KOPT-K1 (cell line): Measurements from ENCODE around the gene LBP.
"Not testable (repeated sequence)": the region's sequence is repeated elsewhere in the genome, so short reads cannot be mapped to it uniquely, and the experiment has no call there.

Experiments used
- H3K27ac ChIP-seq: fragments of 200-600 bp; sonication (generic); 2 replicates; pipeline ENCODE4 v1.5.1; 2016; ENCODE audit warnings: antibody characterized with exemption, mild to moderate bottlenecking, low read depth, low read length; ENCODE audit not compliant: poor library complexity, severe bottlenecking
- H3K36me3 ChIP-seq: fragments of 200-600 bp; sonication (generic); 2 replicates; pipeline ENCODE4 v1.5.1; 2017; ENCODE audit warnings: antibody characterized with exemption, mild to moderate bottlenecking, low read length, moderate library complexity; ENCODE audit not compliant: insufficient read depth
- H3K9me3 ChIP-seq: fragments of 200-600 bp; sonication (generic); 2 replicates; pipeline ENCODE4 v1.5.1; 2017; ENCODE audit warnings: antibody characterized with exemption, low read length, mild to moderate bottlenecking; ENCODE audit not compliant: insufficient read depth, poor library complexity, severe bottlenecking

Gene LBP

GRCh38 chr20:38350879-38351775, 4.8 kb downstream of the LBP start:
- H3K9me3 ChIP-seq = no peaks in the 10 kb centered on the region
- H3K27ac ChIP-seq = no peak overlapping the region
- no peaks in the 10 kb centered on the region for H3K36me3 ChIP-seq

DNA sequence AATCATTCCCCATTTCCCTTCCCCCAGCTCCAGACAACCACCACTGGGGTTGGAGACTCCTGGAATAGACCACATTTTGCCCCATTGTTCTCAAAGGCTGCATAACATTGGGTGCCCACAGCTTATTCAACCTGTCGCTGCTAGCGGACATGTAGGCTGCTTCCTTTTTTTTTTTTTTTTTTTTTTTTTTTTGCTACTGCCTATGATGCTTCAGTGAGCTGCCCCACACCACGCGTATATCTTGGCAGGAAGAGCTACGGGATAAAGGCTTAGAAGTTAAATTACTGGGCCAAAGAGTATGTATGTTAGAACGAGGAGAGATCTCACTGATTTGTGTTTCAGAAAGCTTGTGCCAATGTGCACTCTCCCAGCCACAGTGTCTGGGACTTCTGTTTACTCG, 7.0 kb downstream of the LBP start:
- no peaks in the 10 kb centered on the region for H3K36me3 ChIP-seq
- no peak overlapping the region for H3K27ac ChIP-seq
- H3K9me3 ChIP-seq = no peaks in the 10 kb centered on the region

DNA sequence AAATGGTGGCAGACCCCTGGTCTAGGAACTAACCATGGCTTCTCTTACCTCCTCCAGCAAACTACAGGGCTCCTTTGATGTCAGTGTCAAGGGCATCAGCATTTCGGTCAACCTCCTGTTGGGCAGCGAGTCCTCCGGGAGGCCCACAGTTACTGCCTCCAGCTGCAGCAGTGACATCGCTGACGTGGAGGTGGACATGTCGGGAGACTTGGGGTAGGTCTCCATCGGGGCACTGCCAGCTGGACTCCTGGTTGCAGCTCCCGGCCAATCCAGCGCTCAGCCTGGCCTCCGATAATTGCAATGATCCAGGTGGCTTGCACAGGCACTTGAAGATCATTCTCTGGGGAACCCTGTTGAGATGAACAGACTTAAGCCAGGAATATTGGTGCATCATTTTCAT, 7.9 kb downstream of the LBP start:
- H3K27ac ChIP-seq = no peak overlapping the region
- H3K36me3 ChIP-seq = no peaks in the 10 kb centered on the region
- no peaks in the 10 kb centered on the region for H3K9me3 ChIP-seq

DNA sequence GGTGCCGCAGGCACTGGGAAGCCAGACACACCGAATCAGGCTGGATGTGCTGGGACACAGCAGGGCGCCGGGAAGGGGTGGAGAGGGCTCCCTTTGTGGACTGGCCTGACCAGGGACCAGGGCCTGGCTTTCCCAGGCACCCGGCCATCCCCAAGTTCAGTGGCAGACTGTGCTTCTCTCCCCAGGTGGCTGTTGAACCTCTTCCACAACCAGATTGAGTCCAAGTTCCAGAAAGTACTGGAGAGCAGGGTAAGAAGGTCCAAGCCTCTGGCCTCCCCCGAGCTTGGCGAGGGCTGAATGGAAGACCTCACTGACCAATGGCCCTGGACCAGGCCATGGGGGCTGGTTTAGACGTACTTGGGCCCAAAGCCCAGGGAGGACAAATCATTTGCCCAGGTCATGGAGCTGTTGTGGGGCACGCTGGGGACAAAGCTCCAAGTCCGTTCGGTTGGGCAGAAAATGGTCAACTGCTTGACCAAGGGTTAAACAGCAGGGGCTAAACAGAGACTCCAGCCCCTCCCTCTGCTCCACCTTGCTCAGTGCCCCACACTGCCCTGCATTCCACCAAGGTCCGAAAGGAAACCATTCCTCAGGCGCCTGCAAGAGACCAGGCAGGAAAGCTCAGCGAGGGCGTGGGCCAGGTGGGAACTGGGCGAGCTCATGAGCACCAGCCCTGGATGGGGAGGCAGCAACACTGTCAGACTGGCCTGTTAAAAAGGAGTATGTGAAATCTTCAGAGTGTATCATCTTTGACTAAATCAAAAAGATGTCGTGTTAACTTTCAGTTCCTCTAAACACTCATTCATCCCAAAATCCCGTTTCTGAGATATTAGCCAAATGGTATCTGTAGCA, 9.1 kb downstream of the LBP start:
- no peaks in the 10 kb centered on the region for H3K9me3 ChIP-seq
- no peaks in the 10 kb centered on the region for H3K36me3 ChIP-seq
- H3K27ac ChIP-seq = no peak overlapping the region

DNA sequence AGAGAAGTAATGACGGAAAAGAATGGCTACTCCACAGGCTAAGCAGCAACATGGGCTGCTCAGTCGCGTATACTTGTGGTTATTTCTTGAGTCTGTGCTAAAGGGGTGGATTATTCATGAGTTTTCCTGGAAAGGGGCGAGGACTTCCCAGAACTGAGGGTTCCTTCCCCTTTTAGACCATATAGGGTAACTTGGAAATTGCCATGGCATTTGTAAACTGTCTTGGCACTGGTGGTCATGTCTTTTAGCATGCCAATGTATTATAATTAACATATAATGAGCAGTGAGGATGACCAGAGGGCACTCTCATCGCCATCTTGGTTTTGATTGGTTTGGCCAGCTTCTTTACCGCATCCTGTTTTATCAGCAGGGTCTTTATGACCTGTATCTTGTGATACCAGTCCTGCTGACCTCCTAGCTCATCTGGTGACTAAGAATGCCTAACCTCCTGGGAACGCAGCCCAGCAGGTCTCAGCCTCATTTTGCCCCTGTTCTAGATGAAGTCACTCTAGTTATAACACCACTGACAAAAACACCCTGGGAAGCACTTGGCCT, 11.4 kb downstream of the LBP start:
- no peaks in the 10 kb centered on the region for H3K9me3 ChIP-seq
- H3K36me3 ChIP-seq = no peaks in the 10 kb centered on the region
- H3K27ac ChIP-seq = no peak overlapping the region

GRCh38 chr20:38358556-38358955, 12.3 kb downstream of the LBP start:
- no peaks in the 10 kb centered on the region for H3K9me3 ChIP-seq
- H3K36me3 ChIP-seq = no peaks in the 10 kb centered on the region
- no peak overlapping the region for H3K27ac ChIP-seq

DNA sequence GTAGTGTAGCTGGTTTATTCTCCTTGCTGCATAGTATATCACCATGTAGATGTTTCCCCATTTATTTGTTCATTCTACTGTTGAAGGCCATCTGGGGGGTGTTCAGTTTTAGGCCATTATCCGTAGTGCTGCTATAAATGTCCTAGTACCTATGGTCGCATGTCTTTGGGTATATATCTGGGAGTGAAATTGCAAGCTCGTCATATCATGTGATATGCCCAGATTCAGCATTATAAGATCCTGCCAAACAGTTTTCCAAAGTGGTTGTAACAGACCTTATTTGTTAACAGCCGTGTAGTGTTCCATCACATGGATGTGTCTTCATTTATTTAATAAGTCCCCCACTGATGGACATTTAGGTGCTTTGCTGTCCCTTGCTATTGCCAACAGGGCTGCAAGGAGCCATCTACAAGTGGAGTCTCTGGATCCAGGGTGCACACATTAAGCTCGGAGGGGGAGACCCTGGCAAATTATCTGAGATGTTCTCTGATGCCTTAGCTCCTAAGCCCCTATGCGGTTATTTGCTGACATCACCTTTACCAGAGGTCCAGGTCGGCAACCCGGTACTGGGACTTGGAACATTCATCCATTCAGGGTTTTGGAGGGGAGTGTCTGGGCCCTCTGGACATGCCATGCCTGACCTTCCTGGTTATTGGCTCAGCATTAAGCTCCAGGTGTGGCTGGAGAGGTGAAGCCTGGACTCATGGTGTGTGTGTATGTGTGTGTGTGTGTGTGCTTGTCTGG, 16.9 kb downstream of the LBP start:
- Histone ChIP-seq H3K27ac (no peak overlapping the region), H3K36me3 (no peaks in the 10 kb centered on the region), H3K9me3 (no peaks in the 10 kb centered on the region)

GRCh38 chr20:38369389-38369788, 23.1 kb downstream of the LBP start:
- Histone ChIP-seq H3K36me3 (no peaks in the 10 kb centered on the region), H3K9me3 (no peaks in the 10 kb centered on the region), H3K27ac (no peak overlapping the region)

- H3K36me3 ChIP-seq = no peaks in the 10 kb centered on the region
- H3K27ac ChIP-seq = no peak overlapping the region
- H3K9me3 ChIP-seq = no peaks in the 10 kb centered on the region
Observed at GRCh38 chr20:38372806-38373205, 26.5 kb downstream of the LBP start.

DNA sequence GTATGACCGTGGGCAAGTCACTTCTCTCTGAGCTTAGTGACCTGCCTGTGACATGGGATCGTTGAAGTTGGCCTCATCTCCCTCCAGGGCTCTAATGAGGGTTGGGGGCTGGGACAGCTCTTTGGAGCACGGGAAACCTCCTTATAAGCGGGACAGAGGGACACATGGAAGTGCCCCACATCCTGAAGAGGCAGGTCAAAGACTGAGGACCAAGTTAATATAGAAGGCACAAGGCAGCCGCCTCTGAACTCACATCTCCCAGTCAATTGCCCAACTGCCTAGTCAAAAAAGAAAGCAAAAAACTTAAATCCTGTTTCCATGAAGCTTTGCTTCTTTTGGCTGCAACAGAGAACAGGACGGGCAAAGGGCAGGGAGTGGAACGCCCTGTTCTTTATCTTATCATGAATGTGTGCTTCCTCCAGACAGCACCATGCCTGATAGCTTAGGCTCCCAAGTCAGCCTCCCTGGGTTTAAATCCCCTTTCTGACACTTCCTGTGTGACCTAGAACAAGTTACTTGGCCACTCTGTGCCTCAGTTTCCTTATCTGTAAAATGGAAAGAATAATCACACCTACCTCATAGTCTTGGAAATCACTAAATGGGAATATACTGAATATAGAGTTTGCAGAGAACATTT, 27.1 kb downstream of the LBP start:
- no peaks in the 10 kb centered on the region for H3K36me3 ChIP-seq
- no peak overlapping the region for H3K27ac ChIP-seq
- no peaks in the 10 kb centered on the region for H3K9me3 ChIP-seq

DNA sequence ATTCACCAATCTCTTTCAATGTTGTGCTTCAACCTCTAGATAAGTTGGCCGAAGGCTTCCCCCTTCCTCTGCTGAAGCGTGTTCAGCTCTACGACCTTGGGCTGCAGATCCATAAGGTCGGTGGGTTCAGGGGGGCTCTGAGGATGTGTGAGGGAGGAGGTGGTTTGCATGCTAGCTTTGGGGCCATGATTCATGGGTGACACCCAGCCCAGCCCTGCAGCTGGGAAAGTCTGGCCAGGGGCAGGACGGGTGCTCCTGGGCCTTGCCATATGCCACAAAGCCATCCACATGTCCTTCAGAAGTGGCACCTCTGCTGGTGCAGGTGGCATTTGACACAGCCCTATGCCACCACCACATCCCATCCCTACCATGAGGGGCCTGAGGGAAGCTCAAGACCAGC, 27.6 kb downstream of the LBP start:
- H3K27ac ChIP-seq = no peak overlapping the region
- H3K36me3 ChIP-seq = no peaks in the 10 kb centered on the region
- no peaks in the 10 kb centered on the region for H3K9me3 ChIP-seq

DNA sequence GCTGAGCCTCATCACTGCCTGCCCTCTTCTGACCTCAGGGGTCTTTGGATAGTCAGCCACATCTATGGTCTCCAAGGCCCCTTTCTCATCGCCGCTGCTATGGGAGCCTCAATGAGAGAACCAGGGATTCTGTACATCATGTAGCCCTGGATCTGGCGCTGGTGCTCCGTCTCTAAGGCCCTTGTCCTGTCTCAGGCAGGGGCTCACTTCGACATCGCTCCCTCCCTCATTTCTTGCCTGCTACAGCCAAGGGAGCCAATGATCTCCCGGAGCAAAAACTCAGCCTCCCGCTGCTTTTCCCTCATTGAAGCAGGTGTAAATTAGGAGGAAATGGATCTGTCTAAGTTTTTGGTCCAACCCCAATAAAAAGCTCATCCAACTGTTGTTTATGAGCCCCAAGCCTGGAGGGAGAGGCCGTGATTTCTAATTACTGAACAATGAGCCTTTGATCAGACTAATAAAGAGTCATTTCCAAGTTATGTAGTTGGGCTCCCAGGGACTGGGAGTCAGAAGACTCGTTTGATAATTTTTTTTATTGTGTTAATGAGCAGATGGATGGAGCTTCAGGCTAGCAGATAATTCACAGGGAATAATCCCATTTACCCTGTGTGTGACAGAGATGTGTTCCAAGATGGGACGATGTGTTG, 30.9 kb downstream of the LBP start:
- Histone ChIP-seq H3K9me3 (no peaks in the 10 kb centered on the region), H3K27ac (no peak overlapping the region), H3K36me3 (no peaks in the 10 kb centered on the region)

DNA sequence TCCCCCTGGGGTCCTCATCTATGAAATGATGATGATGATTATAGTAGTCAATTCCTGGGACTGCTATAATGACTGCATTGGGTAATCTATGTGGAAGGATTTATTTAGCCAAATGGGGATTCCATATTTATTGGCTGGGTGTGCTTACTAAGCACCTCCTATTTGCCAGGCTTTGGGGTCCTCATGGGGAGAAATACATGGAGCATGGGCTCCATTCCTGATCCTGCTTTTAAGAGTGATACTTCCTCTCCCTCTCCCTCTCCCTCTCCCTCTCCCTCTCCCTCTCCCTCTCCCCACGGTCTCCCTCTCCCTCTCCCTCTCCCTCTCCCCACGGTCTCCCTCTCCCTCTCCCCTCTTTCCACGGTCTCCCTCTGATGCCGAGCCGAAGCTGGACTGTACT, 31.6 kb downstream of the LBP start:
- not testable (repeated sequence) for H3K36me3 ChIP-seq, H3K9me3 ChIP-seq, H3K27ac ChIP-seq

GRCh38 chr20:38383147-38383546, 36.9 kb downstream of the LBP start:
- H3K36me3 ChIP-seq = no peaks in the 10 kb centered on the region
- no peaks in the 10 kb centered on the region for H3K9me3 ChIP-seq
- H3K27ac ChIP-seq = no peak overlapping the region
